NT2/D1 (cell line): Measurements from ENCODE around the gene C1RL.

ENCODE experiments used
- SUZ12 ChIP-seq: IDR thresholded peaks from 2 replicates; pipeline ENCODE4 v1.6.1; 2011; ENCODE audit not compliant: insufficient read length, insufficient read depth; ENCODE audit errors: extremely low read depth
- YY1 ChIP-seq: IDR thresholded peaks from 2 replicates; pipeline ENCODE4 v1.6.1; 2011; ENCODE audit not compliant: insufficient read length, insufficient read depth
- ZNF274 ChIP-seq: IDR thresholded peaks from 2 replicates; pipeline ENCODE4 v1.6.1; 2011; ENCODE audit warnings: mild to moderate bottlenecking, low read depth, low read length

- TF ChIP-seq ZNF274 (no peak), YY1 (no peak), SUZ12 (no peak)
Observed at GRCh38 chr12:7081037-7081436, 28.0 kb downstream of the C1RL start.
